GM12891 (cell line): Measurements from ENCODE around the gene TTC39C.

Experiments
- POLR2A ChIP-seq: IDR thresholded peaks from 2 replicates; pipeline ENCODE4 v1.6.1; 2011; ENCODE audit warnings: low read depth, low read length, control low read depth
- POLR2AphosphoS5 ChIP-seq: IDR thresholded peaks from 2 replicates; pipeline ENCODE4 v1.6.1; 2011; ENCODE audit warnings: low read depth, low read length, control low read depth
- SPI1 ChIP-seq: IDR thresholded peaks from 2 replicates; pipeline ENCODE4 v1.6.1; 2011; ENCODE audit warnings: low read depth, low read length, control low read depth
- TAF1 ChIP-seq: IDR thresholded peaks from 2 replicates; pipeline ENCODE4 v1.6.1; 2011; ENCODE audit warnings: low read depth, low read length, control low read depth

DNA sequence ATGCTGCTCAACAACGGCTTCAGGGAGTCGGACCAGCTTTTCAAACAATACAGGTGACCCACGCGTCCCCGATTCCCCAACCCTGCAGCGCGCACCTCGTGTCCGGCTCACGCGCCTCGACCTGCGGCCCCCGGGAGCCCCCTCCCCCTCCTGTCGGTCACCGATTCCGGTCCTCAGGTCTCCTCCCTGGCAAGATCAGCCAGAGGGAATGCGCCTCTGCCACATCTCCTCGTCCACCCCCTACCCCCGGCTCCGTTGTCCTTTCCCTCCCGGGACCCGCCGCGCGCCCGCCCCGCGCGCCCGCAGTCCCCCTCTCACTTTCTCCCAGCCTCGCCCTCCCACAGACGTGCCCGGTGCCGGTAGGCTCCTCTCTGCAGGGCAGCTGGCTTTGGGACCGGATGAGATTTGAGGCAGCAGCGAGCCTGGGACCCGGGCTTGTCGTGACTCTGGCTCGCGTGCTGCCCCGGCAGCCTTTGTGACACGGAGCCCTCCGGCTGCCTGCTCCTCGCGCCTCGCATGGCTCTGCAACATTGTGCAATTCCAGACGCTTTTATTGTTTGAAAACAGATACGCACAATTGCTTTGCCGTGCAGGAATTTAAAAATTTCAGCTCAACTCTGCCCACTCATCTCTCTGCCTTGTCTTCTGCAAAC lies 558 bp downstream of the TTC39C start:
- no peak; the same call in 1 of the 2 replicates for TF ChIP-seq POLR2AphosphoS5
- TF ChIP-seq SPI1: no peak
- no peak for TF ChIP-seq POLR2A
- TF ChIP-seq TAF1: no peak
